GM12878 (cell line): ENCODE data around the gene MTMR6. TPM values are rescaled to one million over a fixed set of nuclear protein-coding genes. Genes with fewer than 3 reads are reported as not detected.

ENCODE experiments used
- ATAC-seq: fragments of 200-7000 bp; cut with Tn5 transposase; 3 replicates; pipeline ENCODE4 v1.9.1; 2020; ENCODE audit warnings: mild to moderate bottlenecking, moderate library complexity
- BruUV-seq: library from RNA; stranded (reverse); fragments of 400-500 nt; replicated peaks from 2 replicates; lab custom pipeline; 2021; lab: Mats Ljungman, UMichigan
- CTCF ChIA-PET: fragments of 300-600 bp; sonication (Branson Sonifier 250); formaldehyde crosslinking; extraction: SDS; loops from one replicate; lab custom pipeline; 2021; ENCODE audit warnings: inconsistent platforms; lab: Yijun Ruan, JAX
- POLR2A ChIA-PET: fragments of 350-600 bp; formaldehyde crosslinking; extraction: SDS; loops from one replicate; lab custom pipeline; 2021; ENCODE audit warnings: inconsistent platforms; lab: Charles Lee
- RAD21 ChIA-PET: fragments of 300-600 bp; sonication (Branson Sonifier 250); formaldehyde crosslinking; loops from one replicate; lab custom pipeline; 2023; ENCODE audit warnings: antibody characterized with exemption; ENCODE audit not compliant: unreplicated experiment; lab: Charles Lee
- SMC1A ChIA-PET: fragments of 300-600 bp; sonication (Branson Sonifier 250); formaldehyde crosslinking; loops from one replicate; lab custom pipeline; 2023; ENCODE audit not compliant: unreplicated experiment, uncharacterized antibody; lab: Charles Lee
- DNase-seq: peaks from one replicate; pipeline ENCODE4 v3.0.0-alpha.2; 2011; ENCODE audit warnings: low read depth, low spot score
- FAIRE-seq: peaks from 3 replicates; lab custom pipeline; 2011; peaks lifted over from hg19 to GRCh38; lab: Jason Lieb, UNC
- H2AFZ ChIP-seq: 2 replicates; pipeline ENCODE4 v1.6.0; 2011; ENCODE audit warnings: low read depth, low read length, control low read depth; ENCODE audit not compliant: control insufficient read depth
- H3K27ac ChIP-seq: 2 replicates; pipeline ENCODE4 v1.5.1; 2011; ENCODE audit warnings: control low read depth; ENCODE audit not compliant: control insufficient read depth, insufficient read depth
- H3K27me3 ChIP-seq, 2 experiments: replicated peaks in 1 of 2; 2 replicates each; pipeline versions ENCODE4 v1.6.0 to v1.6.1; 2011; ENCODE audit warnings: low read length in 1 of 2; ENCODE audit not compliant: control insufficient read depth in 2 of 2, insufficient read depth in 2 of 2
- H3K36me3 ChIP-seq, 2 experiments: 2 replicates each; pipeline ENCODE4 v1.5.1; 2011; ENCODE audit warnings: low read length in 1 of 2; ENCODE audit not compliant: control insufficient read depth in 2 of 2, insufficient read depth in 2 of 2
- H3K4me1 ChIP-seq: 2 replicates; pipeline ENCODE4 v1.6.1; 2011; ENCODE audit warnings: mild to moderate bottlenecking, low read length, moderate library complexity, mixed read lengths; ENCODE audit not compliant: control insufficient read depth, insufficient read depth
- H3K4me2 ChIP-seq: 2 replicates; pipeline ENCODE4 v1.6.0; 2011; ENCODE audit warnings: control low read depth; ENCODE audit not compliant: control insufficient read depth, insufficient read depth
- H3K4me3 ChIP-seq: fragments of 200-600 bp; sonication (generic); 2 replicates; pipeline ENCODE4 v1.5.1; 2016
- H3K79me2 ChIP-seq: 2 replicates; pipeline ENCODE4 v1.6.0; 2011; ENCODE audit warnings: low read length; ENCODE audit not compliant: control insufficient read depth, insufficient read depth
- H3K9ac ChIP-seq: 2 replicates; pipeline ENCODE4 v1.8.0; 2011; ENCODE audit warnings: low read length, control low read depth, mixed read lengths; ENCODE audit not compliant: control insufficient read depth, insufficient read depth
- H3K9me3 ChIP-seq: replicated peaks from 3 replicates; pipeline ENCODE4 v1.5.1; 2011; ENCODE audit warnings: mild to moderate bottlenecking, low read length; ENCODE audit not compliant: control insufficient read depth, insufficient read depth
- H4K20me1 ChIP-seq: 2 replicates; pipeline ENCODE4 v1.6.0; 2011; ENCODE audit not compliant: control insufficient read depth, insufficient read depth
- CEBPB ChIP-seq, 2 experiments: fragments of 150-350 bp in 1 of 2; IDR thresholded peaks; 2 replicates each; pipeline ENCODE4 v1.6.1; 2012 to 2014; ENCODE audit warnings: low read depth in 2 of 2, low read length in 2 of 2, borderline replicate concordance in 1 of 2, inconsistent platforms in 1 of 2
- CTCF ChIP-seq, 3 experiments: IDR thresholded peaks in 2 of 3; conservative IDR thresholded peaks in 1 of 3; 2 replicates each; pipeline ENCODE4 v1.5.1; 2011; ENCODE audit warnings: low read depth in 3 of 3, low read length in 3 of 3, mild to moderate bottlenecking in 3 of 3, control low read depth in 2 of 3, moderate library complexity in 2 of 3, inconsistent platforms in 1 of 3, mixed read lengths in 1 of 3; ENCODE audit not compliant: control insufficient read depth in 2 of 3, insufficient read depth in 1 of 3; ENCODE audit errors: extremely low read depth in 1 of 3
- EP300 ChIP-seq, 2 experiments: fragments of 150-350 bp in 1 of 2; IDR thresholded peaks; 2 replicates each; pipeline ENCODE4 v1.6.1; 2011 to 2012; ENCODE audit warnings: low read depth in 2 of 2, low read length in 2 of 2, borderline replicate concordance in 1 of 2, improper control_type of control experiment in 1 of 2, inconsistent platforms in 1 of 2; ENCODE audit not compliant: control insufficient read depth in 1 of 2
- HDAC6 ChIP-seq: fragments of 200-600 bp; sonication (generic); IDR thresholded peaks from one replicate; pipeline ENCODE4 v1.8.0; 2017; ENCODE audit warnings: antibody characterized with exemption; ENCODE audit not compliant: unreplicated experiment
- HDGF ChIP-seq: fragments of 450-650 bp; IDR thresholded peaks from 2 replicates; pipeline ENCODE4 v1.6.1; 2016; ENCODE audit warnings: antibody characterized with exemption
- HSF1 ChIP-seq: fragments of 150-350 bp; IDR thresholded peaks from 2 replicates; pipeline ENCODE4 v1.6.1; 2014; ENCODE audit warnings: mild to moderate bottlenecking, low read depth, low read length
- IRF5 ChIP-seq: fragments of 450-650 bp; IDR thresholded peaks from 2 replicates; pipeline ENCODE4 v1.6.1; 2017; ENCODE audit warnings: borderline replicate concordance
- KDM1A ChIP-seq: fragments of 200-600 bp; sonication (generic); IDR thresholded peaks from 2 replicates; pipeline ENCODE4 v1.6.1; 2016; ENCODE audit warnings: borderline replicate concordance
- MAX ChIP-seq: IDR thresholded peaks from 2 replicates; pipeline ENCODE4 v1.6.1; 2012; ENCODE audit warnings: low read depth, low read length, improper control_type of control experiment
- MEF2A ChIP-seq: IDR thresholded peaks from 2 replicates; pipeline ENCODE4 v1.6.1; 2011; ENCODE audit warnings: low read depth, mild to moderate bottlenecking, low read length, moderate library complexity; ENCODE audit not compliant: insufficient read depth
- MEF2B ChIP-seq: fragments of 450-650 bp; IDR thresholded peaks from 2 replicates; pipeline ENCODE4 v1.6.1; 2018; ENCODE audit warnings: mild to moderate bottlenecking, moderate library complexity; ENCODE audit not compliant: partially characterized antibody, poor library complexity, severe bottlenecking
- PML ChIP-seq: IDR thresholded peaks from 2 replicates; pipeline ENCODE4 v1.6.1; 2012; ENCODE audit warnings: low read length, inconsistent platforms
- POU2F2 ChIP-seq: IDR thresholded peaks from 3 replicates; pipeline ENCODE4 v1.6.1; 2011; ENCODE audit warnings: low read depth, mild to moderate bottlenecking, low read length, borderline replicate concordance
- RB1 ChIP-seq: fragments of 450-650 bp; formaldehyde crosslinking; IDR thresholded peaks from 2 replicates; pipeline ENCODE4 v1.6.1; 2017; ENCODE audit warnings: mild to moderate bottlenecking, borderline replicate concordance
- SUZ12 ChIP-seq: fragments of 200-600 bp; sonication (generic); IDR thresholded peaks from one replicate; pipeline ENCODE4 v1.6.1; 2018; ENCODE audit warnings: antibody characterized with exemption, mild to moderate bottlenecking; ENCODE audit not compliant: unreplicated experiment
- ZNF384 ChIP-seq: IDR thresholded peaks from 2 replicates; pipeline ENCODE4 v1.6.1; 2012; ENCODE audit warnings: low read depth, mild to moderate bottlenecking, low read length, improper control_type of control experiment, borderline replicate concordance
- ZNF622 ChIP-seq: fragments of 450-650 bp; IDR thresholded peaks from 2 replicates; pipeline ENCODE4 v1.6.1; 2017; ENCODE audit warnings: mild to moderate bottlenecking, inconsistent platforms
- ZSCAN29 ChIP-seq: fragments of 450-650 bp; IDR thresholded peaks from 2 replicates; pipeline ENCODE4 v1.6.1; 2017; ENCODE audit warnings: mild to moderate bottlenecking, moderate library complexity
- WGBS: methylation state at CpG from one replicate; pipeline ENCODE4 v1.1.6; 2016; ENCODE audit warnings: low lambda C conversion rate; ENCODE audit not compliant: insufficient replicate concordance, insufficient coverage; ENCODE audit errors: missing lambda C conversion rate; 5-methylcytosine and 5-hydroxymethylcytosine counted together
- in situ Hi-C: fragments of 300-500 bp; cut with MboI; formaldehyde crosslinking; loops from 9 replicates; pipeline ENCODE4 v1.14.3; 2018; ENCODE audit warnings: mixed read lengths
- intact Hi-C: fragments of 100-400 bp; cut with micrococcal nuclease; formaldehyde crosslinking; loops from one replicate; pipeline ENCODE4 v1.14.2; 2022; ENCODE audit not compliant: unreplicated experiment
- polyA plus RNA-seq, 11 experiments: library from polyadenylated mRNA; depleted of rRNA in 4 of 11; unstranded in 6 of 11; stranded (reverse) in 5 of 11; fragments of >200 nt; fragmentation: Nextera tagmentation in 4 of 11; fragmentation: Illumina TruSeq in 1 of 11; extraction: Ambion mirVana in 4 of 11; extraction: Trizol in 1 of 11; gene quantifications; 1 replicate in 1 of 11; 2 replicates in 10 of 11; pipeline versions ENCODE4 v1.2.1 to v1.2.3, GENCODE V29; 2011 to 2016; ENCODE audit warnings: inconsistent platforms in 2 of 11, missing spikeins in 2 of 11, low read depth in 1 of 11
- total RNA-seq, 4 experiments: library from RNA; depleted of rRNA in 3 of 4; stranded (reverse); fragments of >200 nt in 3 of 4; fragmentation: Illumina TruSeq in 1 of 4; extraction: Trizol in 1 of 4; gene quantifications; 2 replicates each; pipeline versions ENCODE4 v1.2.1 to v1.2.3, GENCODE V29; 2013 to 2021

MTMR6 gene
- total and polyA plus RNA-seq, 10 of the 15 experiments (the other 5 are each of a cell fraction or from before 2014, with no cell fraction given), result 9.8 to 24.2 (median 16.0) TPM

GRCh38 chr13:25295228-25295627 is 7.9 kb upstream of the MTMR6 start (continued):
- TF ChIP-seq RB1 (no peak), HSF1 (no peak), POU2F2 (no peak), ZNF622 (no peak), EP300 (IDR thresholded peaks at IDR 0.05; ENCODE audit: borderline replicate concordance in 1 of 2, control insufficient read depth in 1 of 2, low read depth in 2 of 2, low read length in 2 of 2) (no peak)

GRCh38 chr13:25292301-25292700 is 5.0 kb upstream of the MTMR6 start:
- Histone ChIP-seq H3K4me3 (no peak overlapping the region), H3K4me1 (no peaks in the 10 kb centered on the region), H3K4me2 (no peak overlapping the region), H3K9me3 (no peaks in the 10 kb centered on the region), H3K27me3 (peaks cover 0 to 2% of the 10 kb centered on the region in 2 experiments; a peak in 1 of 4 replicates), H4K20me1 (no peaks in the 10 kb centered on the region), H3K79me2 (no peaks in the 10 kb centered on the region), H3K27ac (no peak overlapping the region), H3K9ac (no peak overlapping the region), H3K36me3 (no peaks in the 10 kb centered on the region), H2AFZ (no peak overlapping the region)
- RAD21 ChIA-PET, result interaction anchor here (0.6 kb wide), 1 partner anchor 25 kb away, joined by 4 read pairs; no protein-coding TSS in a partner anchor
- FAIRE-seq (no peak), DNase-seq (no peak), ATAC-seq (0 out of 3 replicates have a peak, but pooled peaks have one; percentile 20)
- no TSS peak for BruUV-seq
- intact Hi-C loops (no loop called here), in situ Hi-C loops (no loop called here)
- CTCF ChIA-PET, result no interaction called here
- POLR2A ChIA-PET, result no interaction called here
- 0% methylated on average over 1 of the region's 1 CpG for WGBS
- SMC1A ChIA-PET, result interaction anchor here (1.0 kb wide), 1 partner anchor 9 kb away, joined by 4 read pairs; no protein-coding TSS in a partner anchor
- TF ChIP-seq MEF2A, result no peak
- TF ChIP-seq MEF2B, result no peak
- no peak for TF ChIP-seq CTCF (IDR thresholded peaks at IDR 0.05 in 2 of 3, conservative IDR thresholded peaks at IDR 0.05 in 1 of 3; ENCODE audit: control insufficient read depth in 2 of 3, extremely low read depth in 1 of 3, insufficient read depth in 1 of 3, low read depth in 3 of 3, low read length in 3 of 3)
- TF ChIP-seq KDM1A, result no peak
- no peak for TF ChIP-seq IRF5
- TF ChIP-seq HDGF, result no peak
- no peak for TF ChIP-seq CEBPB (IDR thresholded peaks at IDR 0.05; ENCODE audit: borderline replicate concordance in 1 of 2, low read depth in 2 of 2, low read length in 2 of 2)
- TF ChIP-seq PML, result no peak
- TF ChIP-seq SUZ12, result no peak
- TF ChIP-seq MAX, result no peak
- TF ChIP-seq HDAC6, result no peak
- TF ChIP-seq ZSCAN29, result no peak
- no peak for TF ChIP-seq ZNF384
